HEK293 (cell line): ENCODE results near the gene AP2A1.

Experiments
- CTCF ChIA-PET: fragments of 350-600 bp; formaldehyde crosslinking; extraction: SDS; loops from one replicate; lab custom pipeline; 2021; ENCODE audit warnings: antibody characterized with exemption; lab: Yijun Ruan, JAX
- POLR2A ChIA-PET: fragments of 300-600 bp; formaldehyde crosslinking; extraction: SDS; loops from one replicate; lab custom pipeline; 2020; ENCODE audit warnings: antibody characterized with exemption, inconsistent platforms; lab: Yijun Ruan, JAX
- H3K27ac ChIP-seq: fragments of 200-500 bp; sonication (Bioruptor generic); 2 replicates; pipeline ENCODE4 v1.5.1; 2014; ENCODE audit warnings: low read depth, low read length, control low read depth, inconsistent platforms; ENCODE audit errors: extremely low read depth
- H3K36me3 ChIP-seq, 2 experiments: fragments of 200-500 bp in 1 of 2; sonication (Bioruptor generic) in 1 of 2; 1 replicate in 1 of 2; 2 replicates in 1 of 2; pipeline ENCODE4 v1.5.1; 2014 to 2017; ENCODE audit warnings: inconsistent platforms in 2 of 2, low read length in 2 of 2; ENCODE audit not compliant: control insufficient read depth in 2 of 2, insufficient read depth in 1 of 2
- H3K4me1 ChIP-seq: fragments of 200-500 bp; sonication (Bioruptor generic); 2 replicates; pipeline ENCODE4 v1.5.1; 2014; ENCODE audit warnings: mild to moderate bottlenecking, low read length, inconsistent platforms; ENCODE audit not compliant: control insufficient read depth, insufficient read depth
- H3K4me3 ChIP-seq: 2 replicates; pipeline ENCODE4 v1.5.1; 2011; ENCODE audit warnings: low read depth, mild to moderate bottlenecking, control low read depth, low read length, moderate library complexity
- H3K9me3 ChIP-seq: fragments of 200-500 bp; sonication (Bioruptor generic); 2 replicates; pipeline ENCODE4 v1.5.1; 2014; ENCODE audit warnings: low read depth, low read length, inconsistent platforms; ENCODE audit not compliant: control insufficient read depth, insufficient read depth
- BCL11A ChIP-seq: fragments of 450-650 bp; formaldehyde crosslinking; IDR thresholded peaks from 2 replicates; pipeline ENCODE4 v1.5.1; 2016; ENCODE audit warnings: low read depth, missing biosample characterization, missing genetic modification characterization
- GLI4 ChIP-seq: fragments of 450-650 bp; formaldehyde crosslinking; IDR thresholded peaks from 2 replicates; pipeline ENCODE4 v1.5.1; 2016; ENCODE audit warnings: missing biosample characterization, missing genetic modification characterization
- GLIS1 ChIP-seq: fragments of 450-650 bp; formaldehyde crosslinking; IDR thresholded peaks from 2 replicates; pipeline ENCODE4 v1.5.1; 2016; ENCODE audit warnings: missing biosample characterization, missing genetic modification characterization
- GLIS2 ChIP-seq: fragments of 450-650 bp; formaldehyde crosslinking; IDR thresholded peaks from 2 replicates; pipeline ENCODE4 v1.5.1; 2016; ENCODE audit warnings: missing biosample characterization, missing genetic modification characterization
- IKZF3 ChIP-seq: fragments of 450-650 bp; IDR thresholded peaks from 2 replicates; pipeline ENCODE4 v1.5.0; 2018; ENCODE audit warnings: missing biosample characterization, mild to moderate bottlenecking, missing genetic modification characterization, moderate library complexity
- KLF7 ChIP-seq: fragments of 450-650 bp; formaldehyde crosslinking; IDR thresholded peaks from 2 replicates; pipeline ENCODE4 v1.5.1; 2016; ENCODE audit warnings: missing biosample characterization, missing genetic modification characterization, borderline replicate concordance
- OSR2 ChIP-seq: fragments of 450-650 bp; formaldehyde crosslinking; IDR thresholded peaks from 2 replicates; pipeline ENCODE4 v1.5.1; 2016; ENCODE audit warnings: missing biosample characterization, missing genetic modification characterization
- YY1 ChIP-seq: fragments of 450-650 bp; formaldehyde crosslinking; IDR thresholded peaks from 2 replicates; pipeline ENCODE4 v1.5.1; 2018; ENCODE audit warnings: missing biosample characterization, missing genetic modification characterization
- ZBTB21 ChIP-seq: fragments of 450-650 bp; formaldehyde crosslinking; IDR thresholded peaks from 2 replicates; pipeline ENCODE4 v1.5.1; 2017; ENCODE audit warnings: missing biosample characterization, missing genetic modification characterization
- ZBTB7A ChIP-seq: fragments of 450-650 bp; formaldehyde crosslinking; IDR thresholded peaks from 2 replicates; pipeline ENCODE4 v1.5.1; 2016; ENCODE audit warnings: low read depth, missing biosample characterization, missing genetic modification characterization
- ZNF146 ChIP-seq: fragments of 450-650 bp; formaldehyde crosslinking; IDR thresholded peaks from 2 replicates; pipeline ENCODE4 v1.5.1; 2016; ENCODE audit warnings: missing biosample characterization, missing genetic modification characterization
- ZNF174 ChIP-seq: fragments of 450-650 bp; formaldehyde crosslinking; IDR thresholded peaks from 2 replicates; pipeline ENCODE4 v1.5.0; 2017; ENCODE audit warnings: missing biosample characterization, mild to moderate bottlenecking, missing genetic modification characterization
- ZNF184 ChIP-seq: fragments of 450-650 bp; IDR thresholded peaks from 2 replicates; pipeline ENCODE4 v1.5.1; 2018; ENCODE audit warnings: missing biosample characterization, mild to moderate bottlenecking, missing genetic modification characterization
- ZNF211 ChIP-seq: fragments of 450-650 bp; formaldehyde crosslinking; IDR thresholded peaks from 2 replicates; pipeline ENCODE4 v1.5.1; 2016; ENCODE audit warnings: low read depth, missing biosample characterization, missing genetic modification characterization
- ZNF214 ChIP-seq: fragments of 450-650 bp; formaldehyde crosslinking; IDR thresholded peaks from 2 replicates; pipeline ENCODE4 v1.5.1; 2017; ENCODE audit warnings: missing biosample characterization, mild to moderate bottlenecking, missing genetic modification characterization, borderline replicate concordance
- ZNF302 ChIP-seq: fragments of 450-650 bp; formaldehyde crosslinking; IDR thresholded peaks from 2 replicates; pipeline ENCODE4 v1.5.1; 2016; ENCODE audit warnings: missing biosample characterization, missing genetic modification characterization, low read depth
- ZNF398 ChIP-seq: fragments of 450-650 bp; formaldehyde crosslinking; IDR thresholded peaks from 2 replicates; pipeline ENCODE4 v1.5.1; 2017; ENCODE audit warnings: missing biosample characterization, missing genetic modification characterization
- ZNF423 ChIP-seq: fragments of 450-650 bp; formaldehyde crosslinking; IDR thresholded peaks from 2 replicates; pipeline ENCODE4 v1.5.1; 2016; ENCODE audit warnings: missing biosample characterization, missing genetic modification characterization
- ZNF558 ChIP-seq: fragments of 450-650 bp; formaldehyde crosslinking; IDR thresholded peaks from 2 replicates; pipeline ENCODE4 v1.5.1; 2016; ENCODE audit warnings: missing biosample characterization, missing genetic modification characterization
- ZNF629 ChIP-seq: fragments of 450-650 bp; formaldehyde crosslinking; IDR thresholded peaks from 2 replicates; pipeline ENCODE4 v1.5.1; 2017; ENCODE audit warnings: missing biosample characterization, missing genetic modification characterization
- ZNF701 ChIP-seq: fragments of 450-650 bp; formaldehyde crosslinking; IDR thresholded peaks from 2 replicates; pipeline ENCODE4 v1.5.1; 2016; ENCODE audit warnings: missing biosample characterization, missing genetic modification characterization
- ZNF76 ChIP-seq: fragments of 450-650 bp; formaldehyde crosslinking; IDR thresholded peaks from 2 replicates; pipeline ENCODE4; 2016; ENCODE audit warnings: low read depth, missing biosample characterization, missing genetic modification characterization, borderline replicate concordance
- ZNF768 ChIP-seq: fragments of 450-650 bp; formaldehyde crosslinking; IDR thresholded peaks from 2 replicates; pipeline ENCODE4 v1.5.1; 2018; ENCODE audit warnings: missing biosample characterization, mild to moderate bottlenecking, missing genetic modification characterization
- ZNF837 ChIP-seq: fragments of 450-650 bp; formaldehyde crosslinking; IDR thresholded peaks from 2 replicates; pipeline ENCODE4 v1.5.1; 2016; ENCODE audit warnings: missing biosample characterization, missing genetic modification characterization
- TF ChIP-seq, protein P1 (sequence below): fragments of 450-650 bp; formaldehyde crosslinking; IDR thresholded peaks from 2 replicates; pipeline ENCODE4 v1.5.1; 2016; ENCODE audit warnings: missing biosample characterization, missing genetic modification characterization, borderline replicate concordance
- TF ChIP-seq, protein P2 (sequence below): fragments of 450-650 bp; formaldehyde crosslinking; IDR thresholded peaks from 2 replicates; pipeline ENCODE4 v1.5.1; 2016; ENCODE audit warnings: missing biosample characterization, missing genetic modification characterization
- TF ChIP-seq, protein P3 (sequence below): fragments of 450-650 bp; formaldehyde crosslinking; IDR thresholded peaks from 2 replicates; pipeline ENCODE4 v1.5.1; 2016; ENCODE audit warnings: missing biosample characterization, missing genetic modification characterization

The AP2A1 gene

GRCh38 chr19:49847731-49848696 lies 81.2 kb downstream of the AP2A1 start:
- H3K4me3 ChIP-seq, result no peak overlapping the region
- POLR2A ChIA-PET, result interaction anchor here (0.5 to 8.8 kb wide), 14 partner anchors 9 to 267 kb away, joined by 3 to 128 read pairs (median 4); partner anchors contain the start of genes AP2A1, NOSIP, PNKP and RRAS
- CTCF ChIA-PET, result interaction anchor here (0.6 to 2.8 kb wide), 9 partner anchors 10 to 345 kb away, joined by 3 to 13 read pairs (median 3); no protein-coding TSS in a partner anchor
- H3K4me1 ChIP-seq, result peaks cover 6% of the 10 kb centered on the region; the same call in 1 of the 2 replicates
- no peaks in the 10 kb centered on the region for H3K9me3 ChIP-seq
- H3K27ac ChIP-seq, result no peak overlapping the region
- H3K36me3 ChIP-seq, result no peaks in the 10 kb centered on the region
- TF ChIP-seq ZNF398 (tag by site-specific recombination), result no peak
- TF ChIP-seq, protein P1, sequence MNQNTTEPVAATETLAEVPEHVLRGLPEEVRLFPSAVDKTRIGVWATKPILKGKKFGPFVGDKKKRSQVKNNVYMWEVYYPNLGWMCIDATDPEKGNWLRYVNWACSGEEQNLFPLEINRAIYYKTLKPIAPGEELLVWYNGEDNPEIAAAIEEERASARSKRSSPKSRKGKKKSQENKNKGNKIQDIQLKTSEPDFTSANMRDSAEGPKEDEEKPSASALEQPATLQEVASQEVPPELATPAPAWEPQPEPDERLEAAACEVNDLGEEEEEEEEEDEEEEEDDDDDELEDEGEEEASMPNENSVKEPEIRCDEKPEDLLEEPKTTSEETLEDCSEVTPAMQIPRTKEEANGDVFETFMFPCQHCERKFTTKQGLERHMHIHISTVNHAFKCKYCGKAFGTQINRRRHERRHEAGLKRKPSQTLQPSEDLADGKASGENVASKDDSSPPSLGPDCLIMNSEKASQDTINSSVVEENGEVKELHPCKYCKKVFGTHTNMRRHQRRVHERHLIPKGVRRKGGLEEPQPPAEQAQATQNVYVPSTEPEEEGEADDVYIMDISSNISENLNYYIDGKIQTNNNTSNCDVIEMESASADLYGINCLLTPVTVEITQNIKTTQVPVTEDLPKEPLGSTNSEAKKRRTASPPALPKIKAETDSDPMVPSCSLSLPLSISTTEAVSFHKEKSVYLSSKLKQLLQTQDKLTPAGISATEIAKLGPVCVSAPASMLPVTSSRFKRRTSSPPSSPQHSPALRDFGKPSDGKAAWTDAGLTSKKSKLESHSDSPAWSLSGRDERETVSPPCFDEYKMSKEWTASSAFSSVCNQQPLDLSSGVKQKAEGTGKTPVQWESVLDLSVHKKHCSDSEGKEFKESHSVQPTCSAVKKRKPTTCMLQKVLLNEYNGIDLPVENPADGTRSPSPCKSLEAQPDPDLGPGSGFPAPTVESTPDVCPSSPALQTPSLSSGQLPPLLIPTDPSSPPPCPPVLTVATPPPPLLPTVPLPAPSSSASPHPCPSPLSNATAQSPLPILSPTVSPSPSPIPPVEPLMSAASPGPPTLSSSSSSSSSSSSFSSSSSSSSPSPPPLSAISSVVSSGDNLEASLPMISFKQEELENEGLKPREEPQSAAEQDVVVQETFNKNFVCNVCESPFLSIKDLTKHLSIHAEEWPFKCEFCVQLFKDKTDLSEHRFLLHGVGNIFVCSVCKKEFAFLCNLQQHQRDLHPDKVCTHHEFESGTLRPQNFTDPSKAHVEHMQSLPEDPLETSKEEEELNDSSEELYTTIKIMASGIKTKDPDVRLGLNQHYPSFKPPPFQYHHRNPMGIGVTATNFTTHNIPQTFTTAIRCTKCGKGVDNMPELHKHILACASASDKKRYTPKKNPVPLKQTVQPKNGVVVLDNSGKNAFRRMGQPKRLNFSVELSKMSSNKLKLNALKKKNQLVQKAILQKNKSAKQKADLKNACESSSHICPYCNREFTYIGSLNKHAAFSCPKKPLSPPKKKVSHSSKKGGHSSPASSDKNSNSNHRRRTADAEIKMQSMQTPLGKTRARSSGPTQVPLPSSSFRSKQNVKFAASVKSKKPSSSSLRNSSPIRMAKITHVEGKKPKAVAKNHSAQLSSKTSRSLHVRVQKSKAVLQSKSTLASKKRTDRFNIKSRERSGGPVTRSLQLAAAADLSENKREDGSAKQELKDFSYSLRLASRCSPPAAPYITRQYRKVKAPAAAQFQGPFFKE (tag by site-specific recombination), result no peak
- TF ChIP-seq KLF7, result no peak
- TF ChIP-seq OSR2 (tag by site-specific recombination), result peak; percentile 44; the same call in 1 of the 2 replicates
- TF ChIP-seq, protein P2, sequence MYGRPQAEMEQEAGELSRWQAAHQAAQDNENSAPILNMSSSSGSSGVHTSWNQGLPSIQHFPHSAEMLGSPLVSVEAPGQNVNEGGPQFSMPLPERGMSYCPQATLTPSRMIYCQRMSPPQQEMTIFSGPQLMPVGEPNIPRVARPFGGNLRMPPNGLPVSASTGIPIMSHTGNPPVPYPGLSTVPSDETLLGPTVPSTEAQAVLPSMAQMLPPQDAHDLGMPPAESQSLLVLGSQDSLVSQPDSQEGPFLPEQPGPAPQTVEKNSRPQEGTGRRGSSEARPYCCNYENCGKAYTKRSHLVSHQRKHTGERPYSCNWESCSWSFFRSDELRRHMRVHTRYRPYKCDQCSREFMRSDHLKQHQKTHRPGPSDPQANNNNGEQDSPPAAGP (tag by site-specific recombination), result no peak
- TF ChIP-seq YY1 (tag by site-specific recombination), result no peak
- no peak for TF ChIP-seq GLIS2 (tag by site-specific recombination)
- no peak for TF ChIP-seq GLI4 (tag by site-specific recombination)
- no peak for TF ChIP-seq ZNF76 (tag by site-specific recombination)
- TF ChIP-seq ZBTB21 (tag by site-specific recombination), result no peak
- no peak for TF ChIP-seq ZNF701 (tag by site-specific recombination)
- TF ChIP-seq ZNF837 (tag by site-specific recombination), result no peak
- TF ChIP-seq IKZF3 (tag by site-specific recombination), result no peak
- TF ChIP-seq ZBTB7A (tag by site-specific recombination), result no peak
- TF ChIP-seq BCL11A (tag by site-specific recombination), result no peak
- TF ChIP-seq ZNF211 (tag by site-specific recombination), result no peak
- no peak for TF ChIP-seq ZNF423
- TF ChIP-seq, protein P3, sequence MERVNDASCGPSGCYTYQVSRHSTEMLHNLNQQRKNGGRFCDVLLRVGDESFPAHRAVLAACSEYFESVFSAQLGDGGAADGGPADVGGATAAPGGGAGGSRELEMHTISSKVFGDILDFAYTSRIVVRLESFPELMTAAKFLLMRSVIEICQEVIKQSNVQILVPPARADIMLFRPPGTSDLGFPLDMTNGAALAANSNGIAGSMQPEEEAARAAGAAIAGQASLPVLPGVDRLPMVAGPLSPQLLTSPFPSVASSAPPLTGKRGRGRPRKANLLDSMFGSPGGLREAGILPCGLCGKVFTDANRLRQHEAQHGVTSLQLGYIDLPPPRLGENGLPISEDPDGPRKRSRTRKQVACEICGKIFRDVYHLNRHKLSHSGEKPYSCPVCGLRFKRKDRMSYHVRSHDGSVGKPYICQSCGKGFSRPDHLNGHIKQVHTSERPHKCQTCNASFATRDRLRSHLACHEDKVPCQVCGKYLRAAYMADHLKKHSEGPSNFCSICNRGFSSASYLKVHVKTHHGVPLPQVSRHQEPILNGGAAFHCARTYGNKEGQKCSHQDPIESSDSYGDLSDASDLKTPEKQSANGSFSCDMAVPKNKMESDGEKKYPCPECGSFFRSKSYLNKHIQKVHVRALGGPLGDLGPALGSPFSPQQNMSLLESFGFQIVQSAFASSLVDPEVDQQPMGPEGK (tag by site-specific recombination), result peak; percentile 43; the same call in 1 of the 2 replicates
- TF ChIP-seq ZNF629 (tag by site-specific recombination), result no peak
- no peak for TF ChIP-seq ZNF174 (tag by site-specific recombination)
- TF ChIP-seq ZNF558 (tag by site-specific recombination), result peak; percentile 47; the same call in 1 of the 2 replicates
- no peak for TF ChIP-seq ZNF146
- no peak for TF ChIP-seq ZNF768 (tag by site-specific recombination)
- no peak for TF ChIP-seq ZNF184
- no peak for TF ChIP-seq GLIS1 (tag by site-specific recombination)
- no peak for TF ChIP-seq ZNF302 (tag by site-specific recombination)
- TF ChIP-seq ZNF214 (tag by site-specific recombination), result no peak
